Heart left ventricle (tissue), 13 donors: ENCODE data around the gene NOC2L.

Experiments used
- CTCF ChIP-seq, 12 donors: fragments of 200-600 bp; sonication (generic) in 4 of 12; IDR thresholded peaks; one replicate each; pipeline versions ENCODE4 v1.5.0 to v1.8.0; 2018 to 2022; ENCODE audit warnings: antibody characterized with exemption in 12 of 12, mild to moderate bottlenecking in 5 of 12
- POLR2A ChIP-seq, 2 donors: fragments of 450-650 bp; IDR thresholded peaks; one replicate each; pipeline ENCODE4 v1.6.1; 2017; ENCODE audit warnings: antibody characterized with exemption in 2 of 2, mild to moderate bottlenecking in 2 of 2, moderate library complexity in 2 of 2
- donor health status: ischemic (EF 13 %, LVEDD 7.1; RV severe dilation, severe dysfunction).
- donor health status: DM: no; HTN: yes; CAD: no.
- donor health status: DM: no; HTN: no; CAD: no.
- donor health status: ischemic (EF 25% LVEDD 6.9; RV normal size, moderate dysfunction).
- donor health status: ischemic (EF 25% LVEDD 5.7; RV mildly dilated, moderate dysfunction).
- donor health status: ischemic (EF 35%, LVEDD 5.7; RV mildly dilated, moderate dysfunction).
- donor health status: nonischemic (EF 11% LVEDD 7.7; RV severe dilation, severe dysfunction).
- donor health status: DM: yes; HTN: yes; CAD: no.
- donor health status: PGD.
- donor health status: ischemic (EF 29% LVEDD 5.4; RV normal size, mild dysfunction).
- donor health status: nonischemic (EF 23%, LVEDD 6.1; RV moderate dilation, normal function).

GRCh38 chr1:930633-931138 lies 28.4 kb downstream of the NOC2L start:
- TF ChIP-seq CTCF (IDR thresholded peaks at IDR 0.05): no peak
- no peak for TF ChIP-seq POLR2A (IDR thresholded peaks at IDR 0.05)
